ENCODE measurements around the gene OR2V2. TPM values are rescaled to one million over a fixed set of nuclear protein-coding genes. Genes with fewer than 3 reads are reported as not detected.

Gene OR2V2
- total RNA-seq, 1 experiment from 2014 or later, result not detected

DNA sequence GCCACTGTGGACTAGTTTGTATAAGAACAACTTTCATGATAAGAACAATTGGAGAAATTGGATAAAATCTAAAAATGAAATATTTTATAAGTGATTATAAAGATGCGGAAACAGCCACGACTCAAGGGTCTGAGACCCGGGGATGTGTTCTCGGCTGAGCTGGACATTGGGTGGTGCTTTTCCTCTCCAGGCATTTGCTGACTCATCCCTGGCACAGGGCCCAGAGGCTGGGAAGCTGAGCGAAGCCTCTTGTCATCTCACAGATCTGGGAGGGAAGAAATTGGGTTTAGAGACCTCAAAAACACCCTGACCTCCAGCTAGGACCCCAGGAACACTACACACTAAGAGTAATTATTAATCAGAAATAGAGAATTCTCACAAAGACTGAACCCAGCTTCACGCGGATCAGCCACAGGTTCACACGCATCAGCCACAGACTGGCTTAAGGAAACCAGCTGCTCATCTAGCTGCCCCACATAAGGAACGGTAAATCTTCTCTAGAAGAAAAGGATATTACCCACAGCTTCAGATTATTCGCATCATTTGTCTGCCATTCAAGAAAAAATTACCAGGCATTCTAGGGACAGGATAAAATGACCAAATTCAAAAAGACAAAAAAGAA lies 13.7 kb upstream of the OR2V2 start:
- DNase-seq (ENCODE audit: low spot score), result peak; percentile 24
- BruUV-seq (replicated peaks), result no TSS peak
- Histone ChIP-seq H3K4me3 (ENCODE audit: low read depth, low read length, poor library complexity, severe bottlenecking) (no peak overlapping the region), H3K4me1 (ENCODE audit: insufficient read depth, low read length, poor library complexity, severe bottlenecking) (no peaks in the 10 kb centered on the region), H3K27me3 (replicated peaks; ENCODE audit: insufficient read depth, low read depth, low read length, poor library complexity) (peaks cover 45% of the 10 kb centered on the region), H3K9me3 (ENCODE audit: low read depth, low read length, poor library complexity, severe bottlenecking) (peaks cover 7% of the 10 kb centered on the region), H3K27ac (ENCODE audit: low read depth, low read length, poor library complexity, severe bottlenecking) (no peak overlapping the region), H3K36me3 (ENCODE audit: insufficient read depth, low read length, poor library complexity, severe bottlenecking) (no peaks in the 10 kb centered on the region)
- POLR2A ChIA-PET (ENCODE audit: low non-redundant PET), result no interaction called here
- CTCF ChIA-PET, result no interaction called here
- intact Hi-C loops (cut with micrococcal nuclease; ENCODE audit: unreplicated experiment), result no loop called here
- TF ChIP-seq, protein P1, sequence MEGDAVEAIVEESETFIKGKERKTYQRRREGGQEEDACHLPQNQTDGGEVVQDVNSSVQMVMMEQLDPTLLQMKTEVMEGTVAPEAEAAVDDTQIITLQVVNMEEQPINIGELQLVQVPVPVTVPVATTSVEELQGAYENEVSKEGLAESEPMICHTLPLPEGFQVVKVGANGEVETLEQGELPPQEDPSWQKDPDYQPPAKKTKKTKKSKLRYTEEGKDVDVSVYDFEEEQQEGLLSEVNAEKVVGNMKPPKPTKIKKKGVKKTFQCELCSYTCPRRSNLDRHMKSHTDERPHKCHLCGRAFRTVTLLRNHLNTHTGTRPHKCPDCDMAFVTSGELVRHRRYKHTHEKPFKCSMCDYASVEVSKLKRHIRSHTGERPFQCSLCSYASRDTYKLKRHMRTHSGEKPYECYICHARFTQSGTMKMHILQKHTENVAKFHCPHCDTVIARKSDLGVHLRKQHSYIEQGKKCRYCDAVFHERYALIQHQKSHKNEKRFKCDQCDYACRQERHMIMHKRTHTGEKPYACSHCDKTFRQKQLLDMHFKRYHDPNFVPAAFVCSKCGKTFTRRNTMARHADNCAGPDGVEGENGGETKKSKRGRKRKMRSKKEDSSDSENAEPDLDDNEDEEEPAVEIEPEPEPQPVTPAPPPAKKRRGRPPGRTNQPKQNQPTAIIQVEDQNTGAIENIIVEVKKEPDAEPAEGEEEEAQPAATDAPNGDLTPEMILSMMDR (conservative IDR thresholded peaks at IDR 0.05; ENCODE audit: low read depth, low read length), result no peak
- no peak for TF ChIP-seq EZH2 (IDR thresholded peaks at IDR 0.05; ENCODE audit: borderline replicate concordance, low read depth, low read length, poor library complexity, severe bottlenecking)

DNA sequence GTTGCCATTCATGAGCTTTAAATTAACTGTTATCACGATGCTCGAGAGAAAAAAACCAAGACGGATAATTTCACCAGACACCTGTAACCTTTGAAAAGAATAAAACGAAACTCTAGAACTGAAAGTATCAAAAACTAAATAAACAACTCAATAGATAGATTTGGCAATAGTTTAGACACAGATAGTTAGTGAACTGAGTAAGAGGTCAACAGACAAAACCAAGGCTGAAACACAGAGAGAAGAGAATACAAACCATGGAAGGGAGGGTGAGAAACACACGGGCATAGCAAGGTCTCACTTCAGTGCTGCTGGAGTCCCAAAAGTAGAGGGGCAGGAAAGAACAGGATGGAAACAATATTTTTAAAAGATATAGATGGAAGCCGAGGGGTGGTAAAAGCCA lies 13.1 kb upstream of the OR2V2 start:
- no peak overlapping the region for H3K27ac ChIP-seq (ENCODE audit: low read depth, low read length, poor library complexity, severe bottlenecking)
- no TSS peak for BruUV-seq (replicated peaks)
- POLR2A ChIA-PET (ENCODE audit: low non-redundant PET), result no interaction called here
- no peak for DNase-seq (ENCODE audit: low spot score)
- peaks cover 40% of the 10 kb centered on the region for H3K27me3 ChIP-seq (replicated peaks; ENCODE audit: insufficient read depth, low read depth, low read length, poor library complexity)
- H3K4me3 ChIP-seq (ENCODE audit: low read depth, low read length, poor library complexity, severe bottlenecking), result no peak overlapping the region
- CTCF ChIA-PET, result no interaction called here
- intact Hi-C loops (cut with micrococcal nuclease; ENCODE audit: unreplicated experiment), result no loop called here
- peaks cover 7% of the 10 kb centered on the region for H3K9me3 ChIP-seq (ENCODE audit: low read depth, low read length, poor library complexity, severe bottlenecking)
- H3K36me3 ChIP-seq (ENCODE audit: insufficient read depth, low read length, poor library complexity, severe bottlenecking), result no peaks in the 10 kb centered on the region
- TF ChIP-seq EZH2 (IDR thresholded peaks at IDR 0.05; ENCODE audit: borderline replicate concordance, low read depth, low read length, poor library complexity, severe bottlenecking), result no peak
- TF ChIP-seq, protein P1 (conservative IDR thresholded peaks at IDR 0.05; ENCODE audit: low read depth, low read length), result no peak
- no peaks in the 10 kb centered on the region for H3K4me1 ChIP-seq (ENCODE audit: insufficient read depth, low read length, poor library complexity, severe bottlenecking)

DNA sequence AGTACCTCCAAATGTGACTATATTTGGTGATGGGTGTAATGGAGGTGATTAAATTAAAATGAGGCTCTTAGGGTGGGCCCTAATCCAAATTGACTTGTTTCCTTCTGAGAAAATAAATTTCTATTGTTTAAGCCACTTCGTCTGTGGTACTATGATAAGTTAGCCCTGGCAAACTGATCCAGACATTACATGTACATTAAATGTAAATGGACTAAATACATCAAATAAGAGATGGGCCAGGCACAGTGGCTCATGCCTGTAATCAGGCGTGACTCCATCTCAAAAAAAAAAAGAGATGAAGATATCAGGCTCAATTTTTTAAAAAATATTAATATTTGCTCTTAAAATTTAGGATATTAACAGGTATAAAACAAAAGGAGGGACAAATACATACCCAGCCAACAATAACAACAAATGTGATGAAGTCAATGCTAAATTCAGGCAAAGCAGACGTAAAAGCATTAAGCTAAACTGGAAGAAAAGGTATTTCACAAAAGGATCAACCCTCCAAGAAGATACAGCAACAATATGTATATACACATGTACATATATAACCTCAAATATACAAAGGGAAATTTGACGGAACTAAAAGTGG lies 10.9 kb upstream of the OR2V2 start:
- peaks cover 27% of the 10 kb centered on the region for H3K27me3 ChIP-seq (replicated peaks; ENCODE audit: insufficient read depth, low read depth, low read length, poor library complexity)
- no peak overlapping the region for H3K4me3 ChIP-seq (ENCODE audit: low read depth, low read length, poor library complexity, severe bottlenecking)
- no peaks in the 10 kb centered on the region for H3K4me1 ChIP-seq (ENCODE audit: insufficient read depth, low read length, poor library complexity, severe bottlenecking)
- ChIA-PET CTCF (no interaction called here), POLR2A (ENCODE audit: low non-redundant PET) (no interaction called here)
- DNase-seq (ENCODE audit: low spot score), result no peak
- no peaks in the 10 kb centered on the region for H3K36me3 ChIP-seq (ENCODE audit: insufficient read depth, low read length, poor library complexity, severe bottlenecking)
- BruUV-seq (replicated peaks), result no TSS peak
- no peak overlapping the region for H3K27ac ChIP-seq (ENCODE audit: low read depth, low read length, poor library complexity, severe bottlenecking)
- intact Hi-C loops (cut with micrococcal nuclease; ENCODE audit: unreplicated experiment), result no loop called here
- peaks cover 7% of the 10 kb centered on the region for H3K9me3 ChIP-seq (ENCODE audit: low read depth, low read length, poor library complexity, severe bottlenecking)
- no peak for TF ChIP-seq EZH2 (IDR thresholded peaks at IDR 0.05; ENCODE audit: borderline replicate concordance, low read depth, low read length, poor library complexity, severe bottlenecking)
- TF ChIP-seq, protein P1 (conservative IDR thresholded peaks at IDR 0.05; ENCODE audit: low read depth, low read length), result no peak
